Measurements from ENCODE around the gene TP53I13. TPM values are rescaled to one million over a fixed set of nuclear protein-coding genes. Genes with fewer than 3 reads are reported as not detected.
A peak's percentile ranks its signal among the peaks of the same experiment; 100 is the strongest.

Gene TP53I13
- total and polyA plus RNA-seq, 2 donors from 2014 or later, result 51.6 to 75.5 TPM

- Histone ChIP-seq H3K27ac (ENCODE audit: low read depth in 2 of 2, low read length in 2 of 2) (no peak overlapping the region), H3K9ac (ENCODE audit: low read length in 3 of 3) (no peak overlapping the region), H3K27me3 (ENCODE audit: control insufficient read depth, insufficient read depth, low read length) (no peaks in the 10 kb centered on the region), H3K4me1 (ENCODE audit: control insufficient read depth in 2 of 3, insufficient read depth in 2 of 3, low read depth in 1 of 3, low read length in 3 of 3) (peaks cover 0 to 14% (median 13%) of the 10 kb centered on the region in 3 donors), H3K9me3 (ENCODE audit: control insufficient read depth in 2 of 3, insufficient read depth in 1 of 3, low read length in 3 of 3) (no peaks in the 10 kb centered on the region), H3K36me3 (ENCODE audit: control insufficient read depth in 2 of 3, insufficient read depth in 3 of 3, low read length in 3 of 3) (peaks cover 0 to 5% (median 4%) of the 10 kb centered on the region in 3 donors), H3K4me3 (ENCODE audit: low read length in 3 of 3) (no peak overlapping the region)
- FAIRE-seq, result no peak
- no peak for TF ChIP-seq CTCF (IDR thresholded peaks at IDR 0.05; ENCODE audit: borderline replicate concordance, extremely low read depth, insufficient read depth)
- intact Hi-C loops (cut with DNase I), result no loop called here
- DNase-seq, result peak in 3 of 5 donors; percentile 23 to 37 (median 31)
Observed at GRCh38 chr17:29560316-29560715, 8.2 kb upstream of the TP53I13 start.

GRCh38 chr17:29561554-29562517 lies 6.7 kb upstream of the TP53I13 start:
- Histone ChIP-seq H3K9ac (ENCODE audit: low read length in 3 of 3) (no peak overlapping the region), H3K27me3 (ENCODE audit: control insufficient read depth, insufficient read depth, low read length) (no peaks in the 10 kb centered on the region), H3K36me3 (ENCODE audit: control insufficient read depth in 2 of 3, insufficient read depth in 3 of 3, low read length in 3 of 3) (peaks cover 0 to 5% (median 4%) of the 10 kb centered on the region in 3 donors), H3K4me1 (ENCODE audit: control insufficient read depth in 2 of 3, insufficient read depth in 2 of 3, low read depth in 1 of 3, low read length in 3 of 3) (peaks cover 0 to 12% (median 4%) of the 10 kb centered on the region in 3 donors), H3K4me3 (ENCODE audit: low read length in 3 of 3) (no peak overlapping the region), H3K9me3 (ENCODE audit: control insufficient read depth in 2 of 3, insufficient read depth in 1 of 3, low read length in 3 of 3) (no peaks in the 10 kb centered on the region), H3K27ac (ENCODE audit: low read depth in 2 of 2, low read length in 2 of 2) (peak overlapping the region in 1 of 2 donors; percentile 41)
- DNase-seq, result no peak
- TF ChIP-seq CTCF (IDR thresholded peaks at IDR 0.05; ENCODE audit: borderline replicate concordance, extremely low read depth, insufficient read depth), result no peak
- FAIRE-seq, result no peak
- intact Hi-C loops (cut with DNase I), result no loop called here

GRCh38 chr17:29562615-29563014 lies 5.9 kb upstream of the TP53I13 start:
- peak in 1 of 5 donors; percentile 49 for DNase-seq
- Histone ChIP-seq H3K9me3 (ENCODE audit: control insufficient read depth in 2 of 3, insufficient read depth in 1 of 3, low read length in 3 of 3) (no peaks in the 10 kb centered on the region), H3K36me3 (ENCODE audit: control insufficient read depth in 2 of 3, insufficient read depth in 3 of 3, low read length in 3 of 3) (peaks cover 0 to 5% (median 4%) of the 10 kb centered on the region in 3 donors), H3K27ac (ENCODE audit: low read depth in 2 of 2, low read length in 2 of 2) (no peak overlapping the region), H3K4me3 (ENCODE audit: low read length in 3 of 3) (no peak overlapping the region), H3K9ac (ENCODE audit: low read length in 3 of 3) (no peak overlapping the region), H3K4me1 (ENCODE audit: control insufficient read depth in 2 of 3, insufficient read depth in 2 of 3, low read depth in 1 of 3, low read length in 3 of 3) (peaks cover 0 to 13% (median 4%) of the 10 kb centered on the region in 3 donors), H3K27me3 (ENCODE audit: control insufficient read depth, insufficient read depth, low read length) (no peaks in the 10 kb centered on the region)
- FAIRE-seq, result no peak
- intact Hi-C loops (cut with DNase I), result no loop called here
- no peak for TF ChIP-seq CTCF (IDR thresholded peaks at IDR 0.05; ENCODE audit: borderline replicate concordance, extremely low read depth, insufficient read depth)

All from kidney (tissue), 14 donors.